HG03159 (cell line): ENCODE data around the gene DAPK1.

Experiments
- ATAC-seq: cut with Tn5 transposase; IDR thresholded peaks from one replicate; pipeline ENCODE4 v1.9.1; 2021; ENCODE audit warnings: mild to moderate bottlenecking, moderate library complexity; ENCODE audit not compliant: unreplicated experiment

Gene DAPK1

GRCh38 chr9:87706066-87706739 is 208.5 kb downstream of the DAPK1 start:
- no peak for ATAC-seq

GRCh38 chr9:87707805-87708506 is 210.3 kb downstream of the DAPK1 start:
- ATAC-seq: no peak

GRCh38 chr9:87708546-87708945 is 210.9 kb downstream of the DAPK1 start:
- ATAC-seq: no peak

GRCh38 chr9:87708986-87709728 is 211.5 kb downstream of the DAPK1 start:
- no peak for ATAC-seq

DNA sequence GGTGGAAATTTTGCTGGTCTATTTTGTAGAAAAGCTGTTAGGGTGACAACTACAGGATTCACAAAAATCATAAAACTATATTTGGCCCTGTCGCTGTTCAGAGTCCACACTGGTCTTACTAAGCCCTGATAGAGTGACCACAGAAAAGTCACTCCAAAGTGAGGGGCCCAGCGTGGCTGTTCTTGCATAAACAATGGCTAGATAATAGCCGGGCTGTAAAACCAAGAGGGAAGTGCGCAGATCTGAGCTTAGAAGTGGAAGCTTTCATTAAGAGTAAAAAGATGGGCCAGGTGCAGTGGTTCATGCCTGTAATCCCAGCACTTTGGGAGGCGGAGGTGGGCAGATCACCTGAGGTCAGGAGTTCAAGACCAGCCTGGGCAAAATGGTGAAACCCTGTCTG is 212.8 kb downstream of the DAPK1 start:
- no peak for ATAC-seq

DNA sequence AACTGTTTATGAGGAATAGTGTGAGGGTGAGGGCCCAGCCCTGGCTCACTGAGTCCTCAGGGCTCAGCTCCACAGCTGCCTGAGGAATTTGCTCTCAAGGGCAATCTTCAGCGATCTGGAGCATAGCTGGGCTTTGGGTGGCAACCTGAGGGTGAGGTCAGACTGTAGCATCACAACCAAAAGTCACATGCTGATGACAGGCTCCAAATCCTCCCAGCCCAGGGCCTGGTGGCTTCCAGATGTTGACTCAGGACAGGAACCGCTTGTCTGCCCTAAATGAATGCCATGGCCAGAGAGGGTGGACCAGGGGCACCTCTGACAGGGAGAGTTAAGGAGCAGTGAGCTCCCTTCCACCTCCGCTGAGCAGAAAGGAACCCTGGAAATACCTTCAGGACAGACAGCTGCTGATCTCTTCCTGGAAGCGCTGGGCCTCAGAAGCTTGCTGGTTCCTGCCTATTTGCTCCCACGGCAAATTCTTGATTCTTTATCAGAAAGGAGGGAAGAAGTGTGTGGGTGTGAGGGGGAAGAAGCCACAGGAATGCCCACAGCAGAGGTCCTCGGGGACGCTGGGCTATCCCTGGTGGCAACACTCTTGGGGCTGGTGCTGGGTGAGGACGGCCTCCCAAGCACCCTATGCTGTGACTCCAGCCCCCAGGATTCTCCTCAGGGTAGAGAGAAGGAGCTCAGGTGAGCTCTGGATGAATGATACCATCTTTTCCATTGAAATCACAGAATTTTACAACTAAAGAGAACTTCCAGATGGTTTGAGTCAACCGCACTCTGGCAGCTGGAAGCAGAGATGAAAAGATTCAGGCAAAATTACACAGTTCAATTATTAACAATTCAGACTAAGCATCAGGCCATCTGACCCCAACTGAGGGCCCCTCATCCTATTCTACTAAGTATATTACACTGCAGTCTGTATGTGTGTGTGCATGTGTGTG is 214.5 kb downstream of the DAPK1 start:
- ATAC-seq: no peak

DNA sequence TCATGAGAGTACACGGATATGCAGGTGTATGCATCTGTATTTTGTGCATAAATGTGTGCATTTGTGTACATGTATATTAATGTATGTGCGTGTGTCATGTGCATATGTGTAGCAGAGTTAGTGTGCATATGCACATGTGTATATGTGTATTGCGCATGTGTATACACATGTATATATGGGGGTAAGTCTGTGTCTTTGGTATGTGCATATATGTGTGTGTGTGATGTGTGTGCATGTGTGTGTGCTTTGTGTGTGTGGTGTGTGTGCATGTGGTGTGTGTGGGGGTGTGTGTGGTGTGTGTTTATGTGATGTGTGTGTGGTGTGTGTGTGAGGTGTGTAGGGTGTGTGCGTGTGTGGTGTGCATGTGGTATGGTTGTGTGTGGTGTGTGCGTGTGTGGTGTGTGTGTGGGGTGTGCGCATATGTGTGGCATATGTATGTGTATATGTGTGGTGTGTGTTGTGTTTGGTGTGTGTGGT is 215.2 kb downstream of the DAPK1 start:
- no peak for ATAC-seq

- ATAC-seq: no peak
These were observed 215.8 kb downstream of the DAPK1 start for GRCh38 chr9:87713278-87713987.

GRCh38 chr9:87713988-87714330 is 216.3 kb downstream of the DAPK1 start:
- ATAC-seq: no peak

DNA sequence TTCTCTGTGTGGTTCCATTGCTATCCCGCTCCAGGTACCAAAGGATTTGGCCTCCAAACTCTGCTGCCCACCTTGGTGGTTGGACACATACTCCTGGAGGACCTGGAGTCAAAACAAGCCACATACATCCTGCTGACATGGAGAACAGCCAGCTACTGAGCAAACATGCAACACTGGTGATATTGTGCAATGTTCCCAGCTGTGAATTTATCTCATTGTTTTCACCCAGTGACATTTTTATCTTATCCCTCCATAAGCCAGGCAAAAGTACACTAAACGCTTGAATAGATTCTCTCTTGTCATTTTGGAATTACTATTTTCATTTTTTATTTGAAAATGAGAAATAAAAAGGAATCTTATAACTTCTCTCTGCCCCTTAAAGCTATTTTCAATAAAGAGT is 217.2 kb downstream of the DAPK1 start:
- ATAC-seq: no peak

- ATAC-seq: no peak
These were observed 218.5 kb downstream of the DAPK1 start for GRCh38 chr9:87716141-87716540.

DNA sequence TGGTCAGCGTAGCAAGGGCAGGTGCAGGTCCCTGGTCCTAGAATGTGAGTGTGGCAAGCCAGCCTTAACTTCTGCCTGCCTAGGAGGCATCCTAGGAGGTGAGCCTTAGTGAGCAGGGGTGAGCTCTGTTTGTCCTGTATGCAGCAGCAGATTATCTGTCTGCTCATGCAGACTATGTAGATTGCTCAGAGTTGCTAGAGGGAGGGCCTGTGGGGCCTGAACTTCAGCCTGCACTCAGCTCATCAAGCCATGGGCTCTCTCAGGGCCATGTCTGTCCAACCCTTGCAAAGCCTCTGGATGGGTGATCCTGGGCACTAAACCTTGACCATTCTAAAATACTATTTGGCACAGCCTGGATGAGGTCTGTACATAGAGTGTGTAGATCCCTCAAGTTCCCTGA is 219.8 kb downstream of the DAPK1 start:
- ATAC-seq: no peak

GRCh38 chr9:87718231-87718630 is 220.6 kb downstream of the DAPK1 start:
- ATAC-seq: no peak

- ATAC-seq: no peak
These were observed 221.4 kb downstream of the DAPK1 start for GRCh38 chr9:87718852-87719612.

GRCh38 chr9:87720173-87720572 is 222.5 kb downstream of the DAPK1 start:
- ATAC-seq: no peak

DNA sequence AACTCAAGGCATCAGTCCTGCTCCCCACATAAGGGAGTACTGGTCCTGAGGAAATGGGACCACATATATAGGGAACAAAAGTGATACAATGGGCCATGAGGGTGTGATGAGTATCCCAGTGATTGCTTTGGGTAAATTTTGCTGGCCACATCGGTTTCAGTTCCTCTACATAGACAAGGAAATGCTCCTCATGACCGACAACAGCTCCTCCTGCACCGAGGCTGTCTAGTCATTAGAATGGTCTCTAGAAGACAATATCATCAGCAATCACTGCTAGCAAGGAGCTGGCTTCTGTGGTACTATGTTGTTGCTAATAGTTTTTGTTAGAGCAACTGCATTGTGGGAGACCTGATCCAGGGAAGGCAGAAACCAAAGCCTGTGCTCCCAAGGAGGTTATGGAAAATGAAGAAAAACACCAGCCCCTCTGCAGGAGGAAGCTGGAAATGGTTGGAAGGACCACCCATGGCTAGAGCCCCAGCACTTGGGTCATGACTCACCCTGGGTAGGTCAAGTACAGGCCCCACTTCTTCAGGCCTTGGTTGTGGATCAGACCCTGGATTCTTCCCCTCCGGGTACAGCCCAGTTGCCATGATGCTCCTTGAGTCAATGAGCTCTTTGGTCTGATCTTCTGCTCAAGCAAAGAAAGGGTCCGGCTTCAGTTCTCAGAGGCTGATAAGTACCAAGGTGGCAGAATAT is 224.9 kb downstream of the DAPK1 start:
- no peak for ATAC-seq

- ATAC-seq: no peak
These were observed 227.8 kb downstream of the DAPK1 start for GRCh38 chr9:87725356-87725899.

DNA sequence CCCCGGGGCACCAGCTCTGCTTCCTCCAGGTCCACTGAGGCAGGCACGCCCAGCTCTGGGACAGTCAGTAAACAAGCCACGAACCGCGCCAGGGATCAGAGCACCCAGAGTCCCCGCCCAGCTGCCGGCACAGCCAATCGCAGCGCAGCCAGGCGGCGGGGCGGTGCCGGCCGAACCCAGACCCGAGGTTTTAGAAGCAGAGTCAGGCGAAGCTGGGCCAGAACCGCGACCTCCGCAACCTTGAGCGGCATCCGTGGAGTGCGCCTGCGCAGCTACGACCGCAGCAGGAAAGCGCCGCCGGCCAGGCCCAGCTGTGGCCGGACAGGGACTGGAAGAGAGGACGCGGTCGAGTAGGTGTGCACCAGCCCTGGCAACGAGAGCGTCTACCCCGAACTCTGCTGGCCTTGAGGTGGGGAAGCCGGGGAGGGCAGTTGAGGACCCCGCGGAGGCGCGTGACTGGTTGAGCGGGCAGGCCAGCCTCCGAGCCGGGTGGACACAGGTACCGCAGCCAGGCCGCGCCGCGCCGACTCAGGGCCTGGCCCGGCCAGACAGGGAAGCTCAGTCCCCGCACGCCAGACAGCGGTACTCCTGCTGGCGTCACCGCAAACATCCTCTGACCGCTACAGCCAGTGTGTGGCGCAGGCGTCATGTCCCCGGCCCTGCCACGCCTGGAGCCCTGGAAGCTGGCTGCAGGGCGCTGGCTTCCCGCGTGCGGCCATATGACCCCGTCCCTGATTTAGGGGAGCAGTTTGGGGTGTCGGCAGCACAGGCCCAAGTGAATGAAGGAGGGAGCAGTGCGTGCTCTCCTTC is 228.4 kb downstream of the DAPK1 start, which contains the start of gene CTSL:
TSS of gene CTSL (plus strand) at position 220 of the 810 bp plus-strand sequence. CDS start 1,485 bp downstream, outside the sequence.
- ATAC-seq: no peak
